K562 treated with DMSO at 1 percent for 48 hours (cell line): ENCODE data around the gene RNF113B. TPM values are rescaled to one million over a fixed set of nuclear protein-coding genes. Genes with fewer than 3 reads are reported as not detected.

Source experiments
- total RNA-seq: library from RNA; unstranded; fragments of 300-600 nt; gene quantifications from 2 replicates; pipeline ENCODE4 v1.2.3, GENCODE V29; 2022; ENCODE audit warnings: low replicate concordance; ENCODE audit errors: extremely low read depth

The RNF113B gene
- not detected in 2 replicates for total RNA-seq

DNA sequence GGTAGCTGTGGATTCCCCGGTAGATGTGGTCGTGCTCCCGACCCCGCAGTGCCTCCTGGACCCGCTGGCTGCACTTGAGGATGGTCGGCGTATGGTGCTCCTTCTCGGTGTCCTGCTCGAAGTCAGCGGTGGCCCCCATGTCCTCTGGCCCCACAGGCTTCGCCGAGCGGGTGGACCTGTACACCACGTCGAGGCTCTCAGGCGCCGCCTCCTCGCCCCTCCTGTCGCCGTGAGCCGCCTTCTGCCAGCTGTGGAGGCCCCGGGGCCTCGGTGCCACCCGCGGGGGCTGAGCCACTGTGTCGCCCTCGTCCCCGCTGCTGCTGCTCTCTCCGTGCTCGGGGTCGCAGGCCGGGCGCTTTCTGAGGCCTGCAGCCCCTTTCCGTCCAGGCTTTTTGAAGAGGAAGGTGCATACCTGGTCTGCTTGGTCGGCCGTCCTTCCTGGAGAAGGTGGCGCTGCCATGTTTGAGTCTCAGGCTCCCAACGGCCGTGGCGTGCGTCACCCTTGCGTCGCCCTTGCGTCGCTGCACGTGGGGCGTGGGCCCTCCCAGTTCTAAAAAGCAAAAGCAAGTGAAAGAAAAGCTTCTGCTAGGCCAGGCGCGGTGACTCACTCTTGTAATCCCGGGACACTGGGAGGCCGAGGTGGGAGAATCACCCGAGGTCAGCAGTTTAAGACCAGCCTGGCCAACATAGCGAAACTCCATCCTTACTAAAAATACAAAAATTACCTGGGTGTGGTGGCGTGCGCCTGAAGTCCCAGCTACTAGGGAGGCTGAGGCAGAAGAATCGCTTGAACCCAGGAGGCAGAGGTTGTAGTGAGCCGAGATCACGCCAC, at the start of gene RNF113B:
TSS of gene RNF113B (minus strand) at position 493 of the 832 bp plus-strand sequence. CDS start at position 460, 33 bp downstream.

DNA sequence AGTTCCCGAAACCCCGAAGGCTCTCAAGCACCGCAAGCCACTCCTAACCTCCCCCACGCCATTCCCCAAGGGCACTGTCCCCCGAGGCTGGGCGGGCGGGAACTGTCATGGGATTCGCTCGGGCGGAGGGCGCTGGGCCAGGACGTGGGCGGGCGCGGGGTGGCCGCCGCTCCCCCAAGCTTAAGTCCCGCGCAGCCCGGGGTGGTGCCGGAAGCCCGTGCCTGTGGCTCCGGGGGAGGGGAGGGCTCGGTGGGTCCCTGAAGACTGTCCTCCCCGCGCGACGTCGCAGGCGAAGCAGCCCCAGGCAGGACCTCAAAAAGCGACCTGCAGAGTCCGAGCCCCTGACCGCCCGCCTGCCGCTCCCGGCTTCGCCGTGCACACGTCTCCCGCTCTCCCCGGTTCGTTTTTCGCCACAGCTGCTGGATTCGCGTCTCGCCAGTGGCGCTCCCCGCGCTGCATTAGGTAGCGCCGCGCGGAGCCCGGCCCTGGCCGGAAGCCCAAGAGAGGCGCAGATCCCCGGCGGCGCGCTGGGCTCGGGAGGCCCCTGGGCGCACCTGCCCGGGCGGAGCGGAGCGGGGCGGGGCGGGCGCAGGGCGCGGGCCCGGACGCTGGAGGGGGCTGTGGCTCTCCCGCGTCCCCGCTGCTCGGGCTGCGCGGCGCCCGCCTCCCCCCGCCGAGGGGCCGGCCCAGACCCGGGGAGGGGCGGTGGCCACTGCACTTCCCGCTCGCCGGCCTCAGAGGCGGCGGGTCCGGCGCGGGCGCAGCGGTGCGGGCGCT, 34.5 kb downstream of the RNF113B start, which contains the start of gene FARP1:
TSS of gene FARP1 (plus strand) at position 715 of the 777 bp plus-strand sequence. CDS start 70,149 bp downstream, outside the sequence.

Other genes starting within 250 kb of the RNF113B start
- gene IPO5, start 223.6 kb downstream of the RNF113B start, total RNA-seq = not detected in 2 replicates
- gene FARP1, start 34.2 kb downstream of the RNF113B start, total RNA-seq = not detected in 2 replicates